D721Med (cell line): Measurements from ENCODE around the gene SLC34A3.
A peak's percentile ranks its signal among the peaks of the same experiment; 100 is the strongest.

Experiments used
- DNase-seq: peaks from one replicate; pipeline ENCODE4 v3.0.0; 2011; ENCODE audit warnings: low spot score; ENCODE audit not compliant: insufficient read length
- FAIRE-seq: peaks from 2 replicates; lab custom pipeline; 2011; peaks lifted over from hg19 to GRCh38; lab: Jason Lieb, UNC
- CTCF ChIP-seq: IDR thresholded peaks from 2 replicates; pipeline ENCODE4 v1.5.1; 2012; ENCODE audit warnings: mild to moderate bottlenecking, control low read depth; ENCODE audit not compliant: insufficient read depth; ENCODE audit errors: missing control alignments

The SLC34A3 gene

GRCh38 chr9:137278721-137279711 lies 48.3 kb downstream of the SLC34A3 start:
- no peak for TF ChIP-seq CTCF
- no peak for FAIRE-seq
- no peak for DNase-seq

- FAIRE-seq (no peak), DNase-seq (no peak)
- no peak for TF ChIP-seq CTCF
These were observed 49.2 kb downstream of the SLC34A3 start for GRCh38 chr9:137279741-137280473.

GRCh38 chr9:137280474-137281344 lies 50.0 kb downstream of the SLC34A3 start:
- DNase-seq (no peak), FAIRE-seq (no peak)
- TF ChIP-seq CTCF: peak; percentile 29

- no peak for DNase-seq
- no peak for FAIRE-seq
- TF ChIP-seq CTCF: no peak
These were observed 50.8 kb downstream of the SLC34A3 start for GRCh38 chr9:137281345-137282116.
